A549 (cell line): ENCODE results near the gene ADARB2. TPM values are rescaled to one million over a fixed set of nuclear protein-coding genes. Genes with fewer than 3 reads are reported as not detected.

Experiments used
- ATAC-seq, 2 experiments: fragments of 200-7000 bp in 1 of 2; fragments of >200 bp in 1 of 2; cut with Nextera tagmentation in 1 of 2; cut with Tn5 transposase in 1 of 2; 3 replicates each; pipeline versions ENCODE4 v1.8.0 to v1.9.1; 2018 to 2020; ENCODE audit warnings: mild to moderate bottlenecking in 1 of 2, moderate library complexity in 1 of 2
- CTCF ChIA-PET: fragments of 300-600 bp; sonication (Branson Sonifier 250); formaldehyde crosslinking; extraction: SDS; loops from one replicate; lab custom pipeline; 2021; ENCODE audit warnings: antibody characterized with exemption, inconsistent platforms; lab: Yijun Ruan, JAX
- POLR2A ChIA-PET: fragments of 350-600 bp; formaldehyde crosslinking; extraction: SDS; loops from one replicate; lab custom pipeline; 2021; ENCODE audit warnings: antibody characterized with exemption, inconsistent platforms; lab: Yijun Ruan, JAX
- DNase-seq, 2 experiments: peaks; one replicate each; pipeline versions ENCODE4 v3.0.0 to v3.0.0-alpha.2; 2011 to 2016; ENCODE audit warnings: low read depth in 1 of 2, low spot score in 1 of 2
- FAIRE-seq: peaks from 2 replicates; lab custom pipeline; 2011; peaks lifted over from hg19 to GRCh38; lab: Jason Lieb, UNC
- H3K27ac ChIP-seq, 2 experiments: fragments of >200 bp; sonication (Bioruptor Twin); formaldehyde crosslinking; 3 replicates each; pipeline ENCODE4 v1.5.1; 2016 to 2017
- H3K4me1 ChIP-seq: fragments of >200 bp; sonication (Bioruptor Twin); formaldehyde crosslinking; 3 replicates; pipeline ENCODE4 v1.6.1; 2016
- H3K4me2 ChIP-seq: fragments of >200 bp; sonication (Bioruptor Twin); formaldehyde crosslinking; 3 replicates; pipeline ENCODE4 v1.6.1; 2016
- H3K4me3 ChIP-seq: fragments of >200 bp; sonication (Bioruptor Twin); formaldehyde crosslinking; 3 replicates; pipeline ENCODE4 v1.5.1; 2016
- H3K9me3 ChIP-seq: fragments of >200 bp; sonication (Bioruptor Twin); formaldehyde crosslinking; 3 replicates; pipeline ENCODE4 v1.6.1; 2016
- BCL3 ChIP-seq: fragments of >200 bp; sonication (Bioruptor Twin); formaldehyde crosslinking; IDR thresholded peaks from 3 replicates; pipeline ENCODE4 v1.6.1; 2016
- CBX2 ChIP-seq: fragments of 200-600 bp; sonication (generic); IDR thresholded peaks from 2 replicates; pipeline ENCODE4 v1.6.1; 2016; ENCODE audit warnings: low read depth, mild to moderate bottlenecking, borderline replicate concordance
- CHD2 ChIP-seq: fragments of 150-350 bp; IDR thresholded peaks from 2 replicates; pipeline ENCODE4 v1.6.1; 2014; ENCODE audit warnings: low read length; ENCODE audit not compliant: partially characterized antibody
- CHD4 ChIP-seq: fragments of 200-600 bp; sonication (generic); IDR thresholded peaks from 2 replicates; pipeline ENCODE4 v1.6.1; 2016; ENCODE audit warnings: antibody characterized with exemption, mild to moderate bottlenecking, borderline replicate concordance
- EHMT2 ChIP-seq: fragments of 200-600 bp; sonication (generic); IDR thresholded peaks from 2 replicates; pipeline ENCODE4 v1.6.1; 2016; ENCODE audit warnings: antibody characterized with exemption, low read depth, mild to moderate bottlenecking, moderate library complexity
- ESRRA ChIP-seq: fragments of 150-350 bp; IDR thresholded peaks from 2 replicates; pipeline ENCODE4 v1.6.1; 2014; ENCODE audit warnings: mild to moderate bottlenecking, low read length, borderline replicate concordance
- FOXS1 ChIP-seq: fragments of 250-450 bp; sonication (Bioruptor Pico); IDR thresholded peaks from 2 replicates; pipeline ENCODE4 v1.5.0; 2020; ENCODE audit warnings: mild to moderate bottlenecking, moderate library complexity
- HOXA7 ChIP-seq: fragments of 250-450 bp; sonication (Bioruptor Pico); IDR thresholded peaks from 2 replicates; pipeline ENCODE4 v1.5.0; 2020; ENCODE audit warnings: mild to moderate bottlenecking, moderate library complexity
- HOXB5 ChIP-seq: fragments of 250-450 bp; sonication (Bioruptor Pico); IDR thresholded peaks from 2 replicates; pipeline ENCODE4 v1.5.0; 2020; ENCODE audit warnings: mild to moderate bottlenecking, moderate library complexity
- JUN ChIP-seq, 2 experiments: fragments of >200 bp; sonication (Bioruptor Twin); formaldehyde crosslinking; IDR thresholded peaks; 2 replicates in 1 of 2; 3 replicates in 1 of 2; pipeline ENCODE4 v1.6.1; 2016 to 2017
- JUNB ChIP-seq: fragments of >200 bp; sonication (Bioruptor Twin); formaldehyde crosslinking; IDR thresholded peaks from 2 replicates; pipeline ENCODE4 v1.6.1; 2016
- KDM5A ChIP-seq: fragments of 200-600 bp; sonication (generic); IDR thresholded peaks from 2 replicates; pipeline ENCODE4 v1.6.1; 2016; ENCODE audit warnings: antibody characterized with exemption, mild to moderate bottlenecking
- MAZ ChIP-seq: fragments of 150-350 bp; IDR thresholded peaks from 2 replicates; pipeline ENCODE4 v1.6.1; 2014; ENCODE audit warnings: antibody characterized with exemption, low read depth, low read length, borderline replicate concordance
- NPAS2 ChIP-seq: fragments of 250-450 bp; sonication (Bioruptor Pico); IDR thresholded peaks from 2 replicates; pipeline ENCODE4 v1.8.0; 2022; ENCODE audit warnings: mild to moderate bottlenecking, moderate library complexity, borderline replicate concordance
- RARB ChIP-seq: fragments of 250-450 bp; sonication (Bioruptor Pico); IDR thresholded peaks from 2 replicates; pipeline ENCODE4 v1.8.0; 2021; ENCODE audit warnings: mild to moderate bottlenecking, moderate library complexity
- REST ChIP-seq: fragments of 200-600 bp; sonication (generic); IDR thresholded peaks from 2 replicates; pipeline ENCODE4 v1.6.1; 2016; ENCODE audit warnings: antibody characterized with exemption, mild to moderate bottlenecking, moderate library complexity
- RFX5 ChIP-seq: fragments of 450-650 bp; IDR thresholded peaks from 2 replicates; pipeline ENCODE4 v1.7.1; 2014; ENCODE audit warnings: antibody characterized with exemption, mild to moderate bottlenecking, moderate library complexity
- USF2 ChIP-seq: fragments of 450-650 bp; IDR thresholded peaks from 2 replicates; pipeline ENCODE4 v1.6.1; 2014; ENCODE audit warnings: antibody characterized with exemption
- WGBS: methylation state at CpG from one replicate; pipeline ENCODE4 v1.1.6; 2017; ENCODE audit errors: missing lambda C conversion rate; 5-methylcytosine and 5-hydroxymethylcytosine counted together
- polyA plus RNA-seq, 4 experiments: library from polyadenylated mRNA; depleted of rRNA in 3 of 4; stranded (reverse); fragments of >200 nt; fragmentation: RNase III in 1 of 4; extraction: RNeasy Plus Mini Kit Qiagen cat#74134 plus additional on column Dnase treatment in 1 of 4; gene quantifications; 2 replicates in 3 of 4; 3 replicates in 1 of 4; pipeline ENCODE4 v1.2.3, GENCODE V29; 2011 to 2017

Gene ADARB2
- polyA plus RNA-seq, 2 of the 4 experiments (the other 2 are of a cell fraction) = not detected

GRCh38 chr10:1550616-1551015, 186.7 kb downstream of the ADARB2 start:
- ChIA-PET CTCF (no interaction called here), POLR2A (no interaction called here)
- Histone ChIP-seq H3K4me1 (no peaks in the 10 kb centered on the region), H3K4me3 (no peak overlapping the region), H3K9me3 (no peaks in the 10 kb centered on the region), H3K4me2 (no peak overlapping the region), H3K27ac (no peak overlapping the region)
- 56% methylated on average over 15 of the region's 15 CpGs for WGBS
- no peak for ATAC-seq
- no peak for FAIRE-seq
- DNase-seq = no peak
- TF ChIP-seq CBX2 = no peak
- TF ChIP-seq FOXS1 = no peak
- no peak for TF ChIP-seq MAZ
- no peak for TF ChIP-seq JUN (IDR thresholded peaks at IDR 0.05)
- TF ChIP-seq CHD4 = no peak
- TF ChIP-seq, all 56 proteins: peak for 0

- POLR2A ChIA-PET = no interaction called here
- no peak overlapping the region for H3K4me3 ChIP-seq
- no peak overlapping the region for H3K4me2 ChIP-seq
- WGBS = 30% methylated on average over 7 of the region's 7 CpGs
- no peak overlapping the region for H3K27ac ChIP-seq
- ATAC-seq = no peak
- H3K4me1 ChIP-seq = no peaks in the 10 kb centered on the region
- FAIRE-seq = no peak
- CTCF ChIA-PET = no interaction called here
- DNase-seq = no peak
- no peaks in the 10 kb centered on the region for H3K9me3 ChIP-seq
- TF ChIP-seq CHD2 = no peak
Measured at GRCh38 chr10:1550291-1550595, 187.1 kb downstream of the ADARB2 start.

GRCh38 chr10:1549591-1550290, 187.6 kb downstream of the ADARB2 start:
- no peak for DNase-seq
- WGBS = 35% methylated on average over 11 of the region's 17 CpGs
- Histone ChIP-seq H3K4me1 (no peaks in the 10 kb centered on the region), H3K4me2 (no peak overlapping the region), H3K9me3 (no peaks in the 10 kb centered on the region), H3K4me3 (no peak overlapping the region), H3K27ac (no peak overlapping the region)
- ChIA-PET POLR2A (no interaction called here), CTCF (no interaction called here)
- ATAC-seq = no peak
- no peak for FAIRE-seq
- no peak for TF ChIP-seq EHMT2
- TF ChIP-seq RARB (CRISPR knock-in tag) = no peak
- TF ChIP-seq RFX5 = no peak
- no peak for TF ChIP-seq REST
- TF ChIP-seq NPAS2 (CRISPR knock-in tag) = no peak
- no peak for TF ChIP-seq JUNB
- no peak for TF ChIP-seq ESRRA
- no peak for TF ChIP-seq BCL3
- no peak for TF ChIP-seq HOXA7 (CRISPR knock-in tag)
- TF ChIP-seq HOXB5 = no peak

GRCh38 chr10:1548596-1548995, 188.7 kb downstream of the ADARB2 start:
- POLR2A ChIA-PET = no interaction called here
- CTCF ChIA-PET = no interaction called here
- TF ChIP-seq KDM5A (no peak), USF2 (0 out of 2 replicates have a peak, but pooled peaks have one; percentile 14)
- H3K4me2 ChIP-seq = no peak overlapping the region
- H3K27ac ChIP-seq = no peak overlapping the region
- ATAC-seq (no peak), FAIRE-seq (no peak), DNase-seq (no peak)
- WGBS = 7% methylated on average over 7 of the region's 7 CpGs
- H3K9me3 ChIP-seq = no peaks in the 10 kb centered on the region
- no peak overlapping the region for H3K4me3 ChIP-seq
- H3K4me1 ChIP-seq = no peaks in the 10 kb centered on the region
